CD4-positive, alpha-beta T cell (primary cell): ENCODE results near the gene RXFP3. TPM values are rescaled to one million over a fixed set of nuclear protein-coding genes. Genes with fewer than 3 reads are reported as not detected.

Source experiments
- ATAC-seq: fragments of 200-7000 bp; cut with Tn5 transposase; one replicate; pipeline ENCODE4 v1.10.0; 2022; ENCODE audit warnings: mild to moderate bottlenecking; ENCODE audit not compliant: poor library complexity
- CTCF ChIA-PET: fragments of 350-600 bp; sonication (Branson Sonifier 250); formaldehyde crosslinking; loops from one replicate; lab custom pipeline; 2021; ENCODE audit warnings: antibody characterized with exemption, inconsistent platforms; lab: Charles Lee
- POLR2A ChIA-PET: fragments of 350-600 bp; sonication (Branson Sonifier 250); formaldehyde crosslinking; loops from one replicate; lab custom pipeline; 2021; ENCODE audit warnings: antibody characterized with exemption, inconsistent platforms; lab: Charles Lee
- DNase-seq, 14 experiments: peaks; one replicate each; pipeline ENCODE4 v3.0.0-alpha.2; 2013 to 2020; ENCODE audit warnings: mixed read lengths in 2 of 14
- H3K27ac ChIP-seq, 2 donors: one replicate each; pipeline versions ENCODE4 v1.5.1 to v1.7.0; 2013; ENCODE audit warnings: low read length in 2 of 2, low read depth in 1 of 2, mild to moderate bottlenecking in 1 of 2
- H3K27me3 ChIP-seq, 2 experiments: 1 replicate in 1 of 2; 2 replicates in 1 of 2; pipeline versions ENCODE4 v1.6.1 to v1.7.0; 2013; ENCODE audit warnings: low read length in 2 of 2, control low read depth in 1 of 2, mild to moderate bottlenecking in 1 of 2, moderate library complexity in 1 of 2; ENCODE audit not compliant: insufficient read depth in 2 of 2, control insufficient read depth in 1 of 2
- H3K36me3 ChIP-seq: one replicate; pipeline ENCODE4 v1.6.1; 2013; ENCODE audit warnings: low read length, control low read depth; ENCODE audit not compliant: insufficient read depth
- H3K4me1 ChIP-seq: one replicate; pipeline ENCODE4 v1.6.1; 2013; ENCODE audit warnings: low read length, control low read depth; ENCODE audit not compliant: insufficient read depth
- H3K4me3 ChIP-seq: one replicate; pipeline ENCODE4 v1.5.1; 2013; ENCODE audit warnings: mild to moderate bottlenecking, low read length, moderate library complexity
- H3K9me3 ChIP-seq, 2 experiments: 1 replicate in 1 of 2; 2 replicates in 1 of 2; pipeline versions ENCODE4 v1.6.1 to v1.7.0; 2013; ENCODE audit warnings: low read length in 2 of 2, mild to moderate bottlenecking in 2 of 2, control low read depth in 1 of 2, moderate library complexity in 1 of 2; ENCODE audit not compliant: control insufficient read depth in 1 of 2, insufficient read depth in 1 of 2
- H3K27ac Mint-ChIP-seq: one replicate; pipeline ENCODE4 v1.8.0; 2020; ENCODE audit warnings: mixed read lengths
- H3K27me3 Mint-ChIP-seq: one replicate; pipeline ENCODE4 v1.8.0; 2021; ENCODE audit warnings: mixed read lengths
- H3K36me3 Mint-ChIP-seq: one replicate; pipeline ENCODE4 v1.8.0; 2021; ENCODE audit warnings: low read depth, mixed read lengths
- H3K4me1 Mint-ChIP-seq: one replicate; pipeline ENCODE4 v1.8.0; 2021; ENCODE audit warnings: low read depth, mixed read lengths
- H3K4me3 Mint-ChIP-seq: one replicate; pipeline ENCODE4 v1.8.0; 2020; ENCODE audit warnings: mild to moderate bottlenecking, mixed read lengths
- H3K9me3 Mint-ChIP-seq: one replicate; pipeline ENCODE4 v1.8.0; 2020; ENCODE audit warnings: mixed read lengths
- intact Hi-C, 2 experiments: fragments of 100-400 bp; cut with DNase I in 1 of 2; cut with micrococcal nuclease in 1 of 2; formaldehyde crosslinking; loops; one replicate each; pipeline versions ENCODE4 v1.15.1 to v1.9.0; 2023 to 2025; cut with DNase I, micrococcal nuclease
- total RNA-seq, 174 experiments: library from RNA in 2 of 174; stranded (reverse) in 2 of 174; gene quantifications; one replicate each; pipeline ENCODE4 v1.2.3 and lab custom pipeline; 2021 to 2026
- TF ChIP-seq, protein P1 (sequence below): fragments of 200-600 bp; IDR thresholded peaks from one replicate; pipeline ENCODE4 v1.8.0; 2022; ENCODE audit warnings: antibody characterized with exemption, mild to moderate bottlenecking

The RXFP3 gene
- total RNA-seq, 2 experiments from 2014 or later = not detected

DNA sequence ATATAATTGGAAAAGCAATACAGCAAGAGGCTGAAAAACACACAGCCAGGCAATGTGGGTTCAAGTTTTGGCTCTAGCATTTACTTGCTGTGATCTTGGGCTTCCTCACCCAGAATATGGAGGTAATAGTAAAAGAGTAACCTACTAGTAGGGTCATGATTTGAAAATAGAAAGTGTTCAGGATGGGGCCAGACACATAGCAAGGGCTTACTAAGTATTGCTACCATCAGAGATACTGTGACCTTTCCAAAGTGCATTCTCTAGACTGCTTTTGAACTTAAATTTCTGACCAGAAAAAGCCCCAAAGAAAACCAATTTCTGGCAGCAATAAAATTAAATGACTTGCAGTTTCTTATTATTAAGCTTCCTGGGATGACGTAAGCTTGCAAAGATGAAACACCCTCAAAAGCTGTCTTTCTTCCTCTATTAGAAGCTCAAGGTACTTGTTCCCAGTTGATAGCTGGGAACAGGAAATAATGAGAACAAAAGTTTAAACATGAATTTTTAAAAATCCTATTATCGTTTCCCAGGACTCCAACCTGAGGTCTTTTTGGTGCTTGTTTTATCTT, 28.0 kb downstream of the RXFP3 start:
- intact Hi-C loops = no loop called here
- no peak overlapping the region for H3K4me3 ChIP-seq
- no peaks in the 10 kb centered on the region for H3K36me3 ChIP-seq
- ChIA-PET CTCF (no interaction called here), POLR2A (no interaction called here)
- Mint-ChIP-seq H3K9me3 (no peaks in the 10 kb centered on the region), H3K27me3 (peaks cover 4% of the 10 kb centered on the region), H3K27ac (no peak overlapping the region), H3K4me1 (peaks cover 13% of the 10 kb centered on the region), H3K36me3 (no peaks in the 10 kb centered on the region), H3K4me3 (no peak overlapping the region)
- no peak overlapping the region for H3K27ac ChIP-seq
- TF ChIP-seq, protein P1, sequence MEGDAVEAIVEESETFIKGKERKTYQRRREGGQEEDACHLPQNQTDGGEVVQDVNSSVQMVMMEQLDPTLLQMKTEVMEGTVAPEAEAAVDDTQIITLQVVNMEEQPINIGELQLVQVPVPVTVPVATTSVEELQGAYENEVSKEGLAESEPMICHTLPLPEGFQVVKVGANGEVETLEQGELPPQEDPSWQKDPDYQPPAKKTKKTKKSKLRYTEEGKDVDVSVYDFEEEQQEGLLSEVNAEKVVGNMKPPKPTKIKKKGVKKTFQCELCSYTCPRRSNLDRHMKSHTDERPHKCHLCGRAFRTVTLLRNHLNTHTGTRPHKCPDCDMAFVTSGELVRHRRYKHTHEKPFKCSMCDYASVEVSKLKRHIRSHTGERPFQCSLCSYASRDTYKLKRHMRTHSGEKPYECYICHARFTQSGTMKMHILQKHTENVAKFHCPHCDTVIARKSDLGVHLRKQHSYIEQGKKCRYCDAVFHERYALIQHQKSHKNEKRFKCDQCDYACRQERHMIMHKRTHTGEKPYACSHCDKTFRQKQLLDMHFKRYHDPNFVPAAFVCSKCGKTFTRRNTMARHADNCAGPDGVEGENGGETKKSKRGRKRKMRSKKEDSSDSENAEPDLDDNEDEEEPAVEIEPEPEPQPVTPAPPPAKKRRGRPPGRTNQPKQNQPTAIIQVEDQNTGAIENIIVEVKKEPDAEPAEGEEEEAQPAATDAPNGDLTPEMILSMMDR = no peak
- peak in 1 of 14 experiments; percentile 9 for DNase-seq
- H3K4me1 ChIP-seq = no peaks in the 10 kb centered on the region
- no peak for ATAC-seq
- no peaks in the 10 kb centered on the region for H3K27me3 ChIP-seq
- H3K9me3 ChIP-seq = no peaks in the 10 kb centered on the region

DNA sequence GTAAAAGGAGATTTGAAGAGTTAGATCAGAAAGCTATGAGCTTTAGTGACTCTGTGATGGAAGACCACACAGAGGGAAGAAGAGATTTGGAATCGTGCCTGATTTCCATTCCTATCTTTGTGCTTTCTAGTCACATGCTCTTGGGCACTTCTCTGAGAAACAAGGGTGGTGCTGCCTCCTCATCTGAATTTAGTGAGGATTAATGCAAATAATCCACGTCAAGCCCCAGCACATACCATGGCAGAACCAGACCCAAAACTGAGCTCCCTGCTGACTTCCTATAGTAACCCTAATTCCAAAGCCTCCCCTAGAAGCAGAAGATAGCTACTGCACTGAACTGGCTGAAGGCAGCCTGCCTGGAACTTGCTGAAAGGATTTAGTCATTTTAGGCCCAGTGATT, 30.6 kb downstream of the RXFP3 start:
- ChIA-PET CTCF (no interaction called here), POLR2A (no interaction called here)
- Histone ChIP-seq H3K27me3 (no peaks in the 10 kb centered on the region), H3K9me3 (no peaks in the 10 kb centered on the region), H3K4me1 (no peaks in the 10 kb centered on the region), H3K4me3 (no peak overlapping the region), H3K27ac (no peak overlapping the region), H3K36me3 (no peaks in the 10 kb centered on the region)
- ATAC-seq (no peak), DNase-seq (no peak)
- H3K9me3 Mint-ChIP-seq = no peaks in the 10 kb centered on the region
- H3K4me1 Mint-ChIP-seq = peaks cover 13% of the 10 kb centered on the region
- no peaks in the 10 kb centered on the region for H3K27me3 Mint-ChIP-seq
- intact Hi-C loops = no loop called here
- no peak overlapping the region for H3K4me3 Mint-ChIP-seq
- TF ChIP-seq, protein P1 = no peak
- no peak overlapping the region for H3K27ac Mint-ChIP-seq
- H3K36me3 Mint-ChIP-seq = no peaks in the 10 kb centered on the region

DNA sequence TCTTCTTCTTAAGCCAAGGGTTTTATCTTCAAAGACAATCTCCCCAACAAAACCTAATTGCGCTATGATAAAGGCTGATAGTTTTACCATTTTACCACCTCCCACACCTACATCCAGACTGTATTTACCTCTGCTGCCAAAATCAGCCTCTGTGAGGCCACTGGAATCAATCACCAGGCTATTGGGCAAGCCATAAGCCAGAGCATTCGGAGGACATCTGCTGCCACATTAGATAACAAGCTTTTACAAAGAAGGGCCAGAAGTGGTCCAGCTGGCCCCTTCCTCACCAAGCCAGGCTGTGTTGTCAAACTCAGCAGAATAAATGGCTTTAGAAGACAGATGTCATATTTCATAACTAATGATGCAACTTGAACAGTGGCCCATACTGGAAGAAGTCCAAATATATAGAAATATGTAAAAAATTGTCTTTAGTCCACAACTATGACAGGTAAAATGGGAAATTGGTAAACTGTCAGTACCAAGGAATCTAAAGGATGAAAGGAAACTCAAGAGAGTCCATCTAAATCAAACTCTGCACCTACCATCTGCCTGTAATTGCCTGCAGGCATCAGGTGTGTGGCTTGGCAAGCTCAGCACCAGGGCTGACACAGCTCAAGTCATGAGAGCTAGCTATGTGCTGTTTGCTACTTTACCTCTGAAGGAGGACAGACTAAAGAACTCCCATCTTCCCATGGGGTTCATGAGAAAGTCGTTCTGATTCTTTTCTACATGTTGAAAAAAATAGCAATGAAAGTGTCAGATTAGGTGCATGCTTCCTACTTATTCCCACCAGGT, 32.2 kb downstream of the RXFP3 start:
- Mint-ChIP-seq H3K4me1 (peaks cover 13% of the 10 kb centered on the region), H3K9me3 (no peaks in the 10 kb centered on the region), H3K4me3 (no peak overlapping the region), H3K27ac (no peak overlapping the region), H3K27me3 (no peaks in the 10 kb centered on the region), H3K36me3 (no peaks in the 10 kb centered on the region)
- ATAC-seq = no peak
- intact Hi-C loops = no loop called here
- Histone ChIP-seq H3K4me1 (no peaks in the 10 kb centered on the region), H3K4me3 (no peak overlapping the region), H3K36me3 (no peaks in the 10 kb centered on the region), H3K27me3 (no peaks in the 10 kb centered on the region), H3K9me3 (no peaks in the 10 kb centered on the region), H3K27ac (no peak overlapping the region)
- ChIA-PET POLR2A (interaction anchor here (0.7 kb wide), 1 partner anchor 529 kb away, joined by 3 read pairs; no protein-coding TSS in a partner anchor), CTCF (interaction anchor here (1.5 kb wide), 1 partner anchor 13 kb away, joined by 5 read pairs; no protein-coding TSS in a partner anchor)
- DNase-seq = no peak
- TF ChIP-seq, protein P1 = no peak
